ENCODE measurements around the gene TRPV4.
A peak's percentile ranks its signal among the peaks of the same experiment; 100 is the strongest.

TRPV4 gene

GRCh38 chr12:109775172-109775881 is 57.9 kb downstream of the TRPV4 start:
- peak; percentile 58 for TF ChIP-seq CTCF (IDR thresholded peaks at IDR 0.05; ENCODE audit: extremely low read depth, missing control alignments)
- DNase-seq (ENCODE audit: low spot score) = peak; percentile 84

GRCh38 chr12:109773384-109774011 is 59.7 kb downstream of the TRPV4 start:
- TF ChIP-seq CTCF (IDR thresholded peaks at IDR 0.05; ENCODE audit: extremely low read depth, missing control alignments) = no peak
- no peak for DNase-seq (ENCODE audit: low spot score)

- no peak for TF ChIP-seq CTCF (IDR thresholded peaks at IDR 0.05; ENCODE audit: extremely low read depth, missing control alignments)
- DNase-seq (ENCODE audit: low spot score) = no peak
Measured at GRCh38 chr12:109772622-109773321, 60.4 kb downstream of the TRPV4 start.

GRCh38 chr12:109771746-109772621 is 61.2 kb downstream of the TRPV4 start:
- no peak for DNase-seq (ENCODE audit: low spot score)

GRCh38 chr12:109770861-109771670 is 62.1 kb downstream of the TRPV4 start:
- no peak for TF ChIP-seq CTCF (IDR thresholded peaks at IDR 0.05; ENCODE audit: extremely low read depth, missing control alignments)
- DNase-seq (ENCODE audit: low spot score) = no peak

More at GRCh38 chr12:109771746-109772621, 61.2 kb downstream of the TRPV4 start:
- no peak for TF ChIP-seq CTCF (IDR thresholded peaks at IDR 0.05; ENCODE audit: extremely low read depth, missing control alignments)

- DNase-seq (ENCODE audit: low spot score) = no peak
- no peak for TF ChIP-seq CTCF (IDR thresholded peaks at IDR 0.05; ENCODE audit: extremely low read depth, missing control alignments)
Measured at GRCh38 chr12:109770104-109770860, 62.9 kb downstream of the TRPV4 start.
